HG03135 (cell line): Measurements from ENCODE around the gene ATP4B.

Experiments used
- ATAC-seq: cut with Tn5 transposase; IDR thresholded peaks from one replicate; pipeline ENCODE4 v1.9.1; 2021; ENCODE audit warnings: mild to moderate bottlenecking, moderate library complexity; ENCODE audit not compliant: unreplicated experiment

ATP4B gene

GRCh38 chr13:113608967-113609533 is 48.9 kb downstream of the ATP4B start:
- no peak for ATAC-seq

GRCh38 chr13:113607889-113608635 is 49.9 kb downstream of the ATP4B start:
- ATAC-seq: no peak

GRCh38 chr13:113607056-113607888 is 50.7 kb downstream of the ATP4B start:
- ATAC-seq: no peak

GRCh38 chr13:113605866-113606438 is 52.0 kb downstream of the ATP4B start:
- no peak for ATAC-seq

- ATAC-seq: no peak
These were observed 52.5 kb downstream of the ATP4B start for GRCh38 chr13:113605461-113605860.

GRCh38 chr13:113604186-113604585 is 53.8 kb downstream of the ATP4B start:
- ATAC-seq: no peak

- ATAC-seq: no peak
These were observed 54.8 kb downstream of the ATP4B start for GRCh38 chr13:113603116-113603710.

GRCh38 chr13:113602291-113602988 is 55.6 kb downstream of the ATP4B start:
- ATAC-seq: no peak

- no peak for ATAC-seq
These were observed 56.6 kb downstream of the ATP4B start for GRCh38 chr13:113601166-113602070.

- no peak for ATAC-seq
These were observed 58.6 kb downstream of the ATP4B start for GRCh38 chr13:113599391-113599790.
